DMS79 treated with DMSO at 0.1 percent for 48 hours (cell line): ENCODE results near the gene CACNB2.

Experiments
- DNase-seq: peaks from one replicate; lab custom pipeline; 2025; lab: John Stamatoyannopoulos, UW

CACNB2 gene

GRCh38 chr10:18231480-18231879, 91.3 kb downstream of the CACNB2 start:
- DNase-seq, result no peak

- no peak for DNase-seq
Observed at GRCh38 chr10:18233775-18234174, 93.6 kb downstream of the CACNB2 start.

- no peak for DNase-seq
Observed at GRCh38 chr10:18235477-18235876, 95.3 kb downstream of the CACNB2 start.

DNA sequence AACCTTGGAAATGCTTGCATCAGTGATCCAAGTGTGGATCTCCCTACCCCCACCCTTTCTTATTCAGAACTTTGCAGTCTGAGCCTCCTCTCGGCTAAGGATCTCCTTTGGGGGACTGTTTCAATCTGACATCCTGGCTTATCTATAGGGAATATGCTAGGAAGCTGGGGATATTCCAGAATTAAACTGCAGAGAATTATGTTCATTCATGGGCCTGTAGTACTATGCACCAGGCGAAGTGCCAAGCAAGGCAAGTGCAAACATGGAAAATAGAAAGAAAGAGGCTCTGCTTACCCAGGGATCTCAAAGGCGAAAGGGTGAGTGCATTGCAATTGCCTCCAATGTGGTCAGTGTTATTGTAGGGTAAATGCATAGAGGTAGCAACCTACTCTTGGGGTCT, 96.5 kb downstream of the CACNB2 start:
- no peak for DNase-seq

GRCh38 chr10:18238870-18239485, 98.8 kb downstream of the CACNB2 start:
- no peak for DNase-seq

DNA sequence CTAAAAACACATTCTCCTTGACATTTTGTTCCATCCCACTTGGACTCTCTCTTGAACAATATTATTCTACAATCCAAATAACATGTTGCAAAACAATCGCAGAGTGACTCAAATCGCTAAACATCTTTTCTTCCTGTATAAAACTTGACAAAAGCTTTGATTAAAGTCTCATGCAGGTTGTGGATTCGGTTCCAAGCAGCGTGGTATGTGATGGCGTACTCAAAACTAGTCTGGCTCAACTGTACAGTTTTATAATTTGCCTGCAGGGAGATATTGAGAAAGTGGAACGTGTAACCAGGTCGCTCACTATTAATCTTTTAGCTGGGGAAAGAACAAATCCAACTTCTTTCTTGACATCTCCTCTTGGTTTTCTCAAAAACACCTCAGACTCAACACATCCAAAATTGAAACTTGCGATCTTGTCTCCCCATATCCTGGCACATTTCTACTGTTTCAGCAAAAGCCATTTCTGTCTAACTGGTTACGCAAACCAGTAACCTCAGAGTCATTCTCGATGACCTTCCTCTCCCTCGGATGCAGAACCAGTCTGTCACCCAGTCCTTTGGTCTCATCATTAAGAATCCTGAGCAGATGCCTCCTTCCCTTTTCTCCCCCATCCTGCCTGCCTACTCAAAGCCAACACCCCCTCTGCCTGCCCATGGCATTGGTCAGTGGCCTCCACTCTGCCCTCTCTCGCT, 100.1 kb downstream of the CACNB2 start:
- no peak for DNase-seq

- DNase-seq, result no peak
Observed at GRCh38 chr10:18246967-18247366, 106.7 kb downstream of the CACNB2 start.

- DNase-seq, result no peak
Observed at GRCh38 chr10:18252086-18252485, 111.9 kb downstream of the CACNB2 start.

- no peak for DNase-seq
Observed at GRCh38 chr10:18254086-18254485, 113.9 kb downstream of the CACNB2 start.

- no peak for DNase-seq
Observed at GRCh38 chr10:18254692-18255091, 114.5 kb downstream of the CACNB2 start.

DNA sequence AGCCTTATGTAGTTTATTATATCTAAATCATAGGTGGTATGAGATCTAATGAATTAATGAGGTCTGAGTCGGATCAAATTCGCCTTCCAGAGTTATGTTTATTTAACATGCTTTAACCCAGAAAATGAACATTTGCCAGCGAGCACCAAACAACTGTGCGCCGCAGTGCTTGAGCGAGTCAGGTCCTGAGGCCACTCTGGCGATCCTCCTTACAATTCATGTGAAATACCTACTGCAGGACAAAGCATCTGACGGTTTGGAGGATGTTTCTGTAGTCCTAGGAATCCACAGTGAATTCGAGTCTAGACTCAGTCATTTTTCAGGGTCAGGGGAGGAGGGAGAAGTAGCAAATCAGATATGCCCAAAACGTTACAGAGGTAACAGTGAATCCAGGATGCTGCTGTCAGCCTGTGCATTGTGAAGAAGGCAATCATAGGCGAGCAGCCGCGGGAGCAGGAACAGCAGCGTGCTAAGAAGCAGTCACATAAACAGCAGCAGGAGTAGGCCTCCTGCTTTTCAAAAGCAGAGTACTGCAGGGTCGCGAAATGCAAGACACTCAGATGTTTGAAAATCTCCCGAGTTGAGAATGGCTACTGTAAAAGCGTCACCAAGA, 120.2 kb downstream of the CACNB2 start:
- peak; percentile 7 for DNase-seq

GRCh38 chr10:18261063-18261610, 120.9 kb downstream of the CACNB2 start:
- DNase-seq, result peak; percentile 16

DNA sequence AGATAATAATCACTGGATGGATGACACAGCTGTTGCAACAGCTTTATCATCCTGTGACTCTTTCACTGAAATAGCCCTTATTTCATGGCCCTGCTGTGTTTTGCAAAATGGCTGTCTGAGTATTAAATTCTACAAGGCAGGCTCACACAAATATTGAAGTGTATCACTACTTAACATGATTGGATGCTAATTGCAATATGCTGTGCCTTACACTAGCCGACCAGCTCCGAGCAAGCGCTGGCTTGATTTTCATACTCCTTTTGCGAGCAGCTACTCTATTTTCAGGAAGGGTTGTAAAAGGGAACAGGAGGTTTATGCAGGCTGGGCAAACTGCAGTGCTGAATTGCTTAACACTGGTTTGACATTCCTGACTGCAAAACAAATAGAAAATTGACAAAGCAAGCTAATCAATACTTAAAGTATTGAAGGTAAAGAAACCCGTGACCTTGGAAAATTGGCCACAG, 121.6 kb downstream of the CACNB2 start:
- no peak for DNase-seq

- no peak for DNase-seq
Observed at GRCh38 chr10:18264466-18265050, 124.3 kb downstream of the CACNB2 start.

DNA sequence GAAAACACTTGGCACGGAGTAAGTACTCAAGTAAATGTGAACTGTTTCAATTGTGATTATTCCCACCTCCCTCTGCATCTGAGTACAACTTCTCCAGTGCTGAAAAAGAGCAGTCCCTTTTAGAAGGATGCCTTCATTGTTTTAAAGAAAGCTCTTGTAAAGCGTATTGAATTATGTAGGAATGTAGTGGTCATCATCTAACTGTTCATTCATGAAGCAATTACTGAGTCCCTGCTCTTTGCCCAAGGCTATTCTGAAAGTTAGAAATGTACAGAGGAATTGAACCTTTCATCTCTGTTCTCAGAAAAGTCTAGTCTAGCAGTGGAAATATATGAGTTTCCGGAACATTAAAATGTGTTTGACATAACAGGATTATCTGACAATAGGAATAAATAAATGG, 127.8 kb downstream of the CACNB2 start:
- DNase-seq, result no peak

GRCh38 chr10:18271491-18271890, 131.3 kb downstream of the CACNB2 start:
- DNase-seq, result no peak

- no peak for DNase-seq
Observed at GRCh38 chr10:18273039-18273438, 132.8 kb downstream of the CACNB2 start.

- no peak for DNase-seq
Observed at GRCh38 chr10:18278181-18278580, 138.0 kb downstream of the CACNB2 start.

DNA sequence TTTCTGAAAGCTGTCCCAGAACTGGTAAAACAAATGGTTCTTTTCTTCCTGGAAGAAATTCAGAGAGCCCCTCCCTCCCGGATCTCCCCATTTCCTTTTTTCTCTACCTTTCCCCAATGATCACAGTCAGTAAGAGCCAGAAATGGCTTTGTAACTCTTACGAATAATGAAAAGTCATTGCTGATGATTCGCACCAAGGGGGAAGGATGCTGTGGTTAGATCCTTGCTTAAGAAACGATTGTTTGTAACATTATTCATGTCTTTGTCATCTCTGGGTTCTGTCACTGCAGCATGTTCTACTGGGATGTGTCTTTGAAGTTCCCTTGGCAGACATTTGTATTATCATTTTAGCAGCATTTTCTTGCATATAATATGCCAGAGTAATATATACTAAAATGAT, 138.9 kb downstream of the CACNB2 start:
- DNase-seq, result no peak

- no peak for DNase-seq
Observed at GRCh38 chr10:18282094-18282493, 141.9 kb downstream of the CACNB2 start.

DNA sequence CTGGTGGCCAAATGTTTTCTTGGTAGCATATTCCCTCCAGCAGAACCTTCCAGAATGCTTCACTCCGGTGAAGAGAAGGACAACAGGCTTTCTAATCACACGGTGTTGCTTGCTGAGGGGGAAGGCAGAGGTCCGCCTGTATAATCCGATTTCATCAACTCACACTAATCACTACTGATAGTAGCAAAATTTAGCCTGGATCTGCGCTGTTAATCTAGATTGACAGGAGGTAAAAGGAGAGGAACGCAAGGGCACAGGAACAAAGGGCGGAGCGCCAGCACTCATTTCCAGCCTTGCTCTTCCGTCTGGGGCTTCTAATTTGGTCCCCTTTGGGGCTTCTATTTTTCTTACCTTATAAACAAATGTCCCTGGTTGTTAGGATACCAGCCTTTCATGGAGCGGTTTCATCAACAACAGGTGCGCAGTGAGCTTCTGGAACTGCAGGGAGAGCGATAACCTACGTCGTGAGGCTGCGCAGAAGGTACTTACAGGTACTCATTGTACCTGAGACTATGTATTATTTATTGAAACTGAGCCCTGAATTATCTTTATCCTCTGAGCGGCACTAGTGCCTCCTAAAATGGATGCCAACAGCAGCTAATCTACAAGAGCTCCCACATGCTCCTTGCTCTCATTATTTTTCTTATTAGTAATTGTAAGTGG, 150.6 kb downstream of the CACNB2 start:
- peak; percentile 76 for DNase-seq
